ENCODE measurements around the gene UPF2.

DNA sequence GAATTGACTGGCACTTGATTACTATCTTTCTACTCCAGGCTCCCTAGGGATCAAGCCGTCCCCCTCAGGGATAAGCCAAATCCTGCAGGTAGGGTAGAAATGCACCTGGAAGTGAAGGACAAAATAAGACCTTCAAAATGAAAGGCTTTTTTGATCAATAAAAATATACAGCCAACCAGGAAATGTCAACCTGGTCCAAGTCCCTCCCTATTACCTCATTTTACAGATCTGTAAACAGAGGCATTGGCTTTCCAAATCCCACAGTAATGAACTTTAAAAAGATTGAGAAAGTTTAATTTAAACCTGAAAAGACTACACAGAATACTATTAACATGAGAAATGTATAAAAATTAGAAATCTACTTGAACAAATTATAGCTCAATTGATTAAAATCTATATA is 53.7 kb downstream of the UPF2 start:
- TF ChIP-seq EZH2phosphoT487 (IDR thresholded peaks at IDR 0.05; ENCODE audit: low read length): no peak
- TF ChIP-seq, protein P1, sequence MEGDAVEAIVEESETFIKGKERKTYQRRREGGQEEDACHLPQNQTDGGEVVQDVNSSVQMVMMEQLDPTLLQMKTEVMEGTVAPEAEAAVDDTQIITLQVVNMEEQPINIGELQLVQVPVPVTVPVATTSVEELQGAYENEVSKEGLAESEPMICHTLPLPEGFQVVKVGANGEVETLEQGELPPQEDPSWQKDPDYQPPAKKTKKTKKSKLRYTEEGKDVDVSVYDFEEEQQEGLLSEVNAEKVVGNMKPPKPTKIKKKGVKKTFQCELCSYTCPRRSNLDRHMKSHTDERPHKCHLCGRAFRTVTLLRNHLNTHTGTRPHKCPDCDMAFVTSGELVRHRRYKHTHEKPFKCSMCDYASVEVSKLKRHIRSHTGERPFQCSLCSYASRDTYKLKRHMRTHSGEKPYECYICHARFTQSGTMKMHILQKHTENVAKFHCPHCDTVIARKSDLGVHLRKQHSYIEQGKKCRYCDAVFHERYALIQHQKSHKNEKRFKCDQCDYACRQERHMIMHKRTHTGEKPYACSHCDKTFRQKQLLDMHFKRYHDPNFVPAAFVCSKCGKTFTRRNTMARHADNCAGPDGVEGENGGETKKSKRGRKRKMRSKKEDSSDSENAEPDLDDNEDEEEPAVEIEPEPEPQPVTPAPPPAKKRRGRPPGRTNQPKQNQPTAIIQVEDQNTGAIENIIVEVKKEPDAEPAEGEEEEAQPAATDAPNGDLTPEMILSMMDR (IDR thresholded peaks at IDR 0.05; ENCODE audit: low read length): no peak
